HepG2 (cell line): ENCODE data around the gene CHPF. TPM values are rescaled to one million over a fixed set of nuclear protein-coding genes. Genes with fewer than 3 reads are reported as not detected.

Experiments used
- FOXA3 ChIP-seq: IDR thresholded peaks from 2 replicates; pipeline ENCODE4 v1.6.1; 2016; ENCODE audit warnings: missing genetic modification reagents, missing compliant biosample characterization
- FOXP1 ChIP-seq, 2 experiments: fragments of 450-650 bp in 1 of 2; IDR thresholded peaks; 2 replicates each; pipeline ENCODE4 v1.6.1; 2017 to 2018; ENCODE audit warnings: antibody characterized with exemption in 1 of 2
- KLF9 ChIP-seq: IDR thresholded peaks from 2 replicates; pipeline ENCODE4 v1.6.1; 2016; ENCODE audit warnings: low read depth
- MED13 ChIP-seq: sonication (generic); formaldehyde crosslinking; IDR thresholded peaks from 2 replicates; pipeline ENCODE4 v1.5.0; 2020; ENCODE audit warnings: missing genetic modification reagents
- MLLT10 ChIP-seq: sonication (generic); formaldehyde crosslinking; IDR thresholded peaks from 2 replicates; pipeline ENCODE4 v1.4.0; 2020; ENCODE audit warnings: missing genetic modification reagents
- MYC ChIP-seq: sonication (generic); formaldehyde crosslinking; IDR thresholded peaks from 2 replicates; pipeline ENCODE4 v1.9.0; 2021; ENCODE audit warnings: missing genetic modification reagents, borderline replicate concordance
- NAIF1 ChIP-seq: sonication (generic); formaldehyde crosslinking; IDR thresholded peaks from 2 replicates; pipeline ENCODE4 v1.5.0; 2020; ENCODE audit warnings: mild to moderate bottlenecking, missing genetic modification reagents, borderline replicate concordance
- TEAD3 ChIP-seq: optimal IDR thresholded peaks from 2 replicates; pipeline ENCODE3; 2016; ENCODE audit warnings: borderline replicate concordance
- ZNF30 ChIP-seq: sonication (generic); formaldehyde crosslinking; IDR thresholded peaks from 2 replicates; pipeline ENCODE4 v1.5.0; 2020; ENCODE audit warnings: mild to moderate bottlenecking, missing genetic modification reagents
- ZNF501 ChIP-seq: sonication (generic); formaldehyde crosslinking; IDR thresholded peaks from 2 replicates; pipeline ENCODE4 v1.5.1; 2020; ENCODE audit warnings: mild to moderate bottlenecking, moderate library complexity, missing genetic modification reagents
- ZNF556 ChIP-seq: sonication (generic); formaldehyde crosslinking; IDR thresholded peaks from 2 replicates; pipeline ENCODE4 v1.4.0; 2020; ENCODE audit warnings: mild to moderate bottlenecking, missing genetic modification reagents, borderline replicate concordance
- polyA plus RNA-seq, 8 experiments: library from polyadenylated mRNA; depleted of rRNA in 3 of 8; stranded (reverse) in 7 of 8; unstranded in 1 of 8; fragments of >200 nt; fragmentation: Illumina TruSeq in 4 of 8; extraction: Trizol in 4 of 8; gene quantifications; 2 replicates each; pipeline versions ENCODE4 v1.2.1 to v1.2.3, GENCODE V29; 2011 to 2016; ENCODE audit warnings: low read depth in 4 of 8, missing spikeins in 1 of 8, mixed read lengths in 1 of 8; ENCODE audit not compliant: insufficient read depth in 1 of 8
- total RNA-seq, 5 experiments: library from RNA; depleted of rRNA; stranded (reverse); fragments of >200 nt; fragmentation: Illumina TruSeq; extraction: Trizol; gene quantifications; 2 replicates each; pipeline ENCODE4 v1.2.3, GENCODE V29; 2016; ENCODE audit warnings: low read depth in 1 of 5
- TF ChIP-seq, protein P1 (sequence below): sonication (generic); formaldehyde crosslinking; IDR thresholded peaks from 2 replicates; pipeline ENCODE4 v1.4.0; 2020; ENCODE audit warnings: mild to moderate bottlenecking, missing genetic modification reagents
- TF ChIP-seq, protein P2 (sequence below): sonication (generic); formaldehyde crosslinking; IDR thresholded peaks from 2 replicates; pipeline ENCODE4 v1.9.0; 2021; ENCODE audit warnings: missing genetic modification reagents, borderline replicate concordance
- TF ChIP-seq, protein P3 (sequence below): IDR thresholded peaks from 2 replicates; pipeline ENCODE4 v1.6.1; 2016; ENCODE audit warnings: low read depth, borderline replicate concordance
- TF ChIP-seq, protein P4 (sequence below): sonication (generic); formaldehyde crosslinking; IDR thresholded peaks from 2 replicates; pipeline ENCODE4 v1.8.1; 2023; ENCODE audit warnings: mild to moderate bottlenecking, missing genetic modification reagents
- TF ChIP-seq, protein P5 (sequence below): sonication (generic); formaldehyde crosslinking; IDR thresholded peaks from 2 replicates; pipeline ENCODE4 v1.8.1; 2022; ENCODE audit warnings: low read depth, mild to moderate bottlenecking, missing genetic modification reagents

The CHPF gene
- total and polyA plus RNA-seq, 2 of the 13 experiments (the other 11 are each of a cell fraction or from before 2014, with no cell fraction given): 79.6 to 111 TPM

DNA sequence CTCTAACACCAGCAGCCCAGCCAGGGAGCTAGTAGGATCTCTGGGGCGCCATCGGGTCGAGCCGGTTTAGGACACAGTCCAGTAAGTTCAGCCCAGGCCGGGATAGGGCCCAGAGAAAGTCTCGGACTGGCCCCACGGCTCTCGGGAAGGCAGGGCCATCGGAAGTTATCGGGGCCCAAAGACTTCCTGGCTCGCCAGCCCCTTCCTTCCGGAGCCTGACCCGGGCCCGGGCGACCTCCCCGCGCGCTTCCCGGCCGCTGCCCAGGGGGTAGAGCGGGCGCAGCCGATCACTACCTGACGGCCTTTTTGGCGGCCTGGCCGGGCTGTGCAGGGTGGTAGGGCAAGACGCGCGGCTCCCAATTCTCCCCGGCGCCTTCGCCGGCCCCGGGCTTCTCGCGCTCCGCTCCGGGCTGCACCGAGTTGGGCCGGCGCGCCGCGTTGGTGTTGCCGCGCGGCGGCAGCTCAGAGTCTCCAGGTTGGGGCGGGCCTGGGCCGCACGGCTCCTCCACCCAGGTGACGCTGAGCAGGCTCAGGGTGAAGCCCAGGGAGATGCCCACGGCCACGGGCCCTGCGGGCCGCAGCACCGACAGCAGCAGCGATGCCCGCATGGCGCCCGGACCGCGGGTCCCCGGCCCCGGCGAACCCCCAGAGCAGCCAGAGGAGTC is 546 bp downstream of the CHPF start (continued):
- TF ChIP-seq, protein P1, sequence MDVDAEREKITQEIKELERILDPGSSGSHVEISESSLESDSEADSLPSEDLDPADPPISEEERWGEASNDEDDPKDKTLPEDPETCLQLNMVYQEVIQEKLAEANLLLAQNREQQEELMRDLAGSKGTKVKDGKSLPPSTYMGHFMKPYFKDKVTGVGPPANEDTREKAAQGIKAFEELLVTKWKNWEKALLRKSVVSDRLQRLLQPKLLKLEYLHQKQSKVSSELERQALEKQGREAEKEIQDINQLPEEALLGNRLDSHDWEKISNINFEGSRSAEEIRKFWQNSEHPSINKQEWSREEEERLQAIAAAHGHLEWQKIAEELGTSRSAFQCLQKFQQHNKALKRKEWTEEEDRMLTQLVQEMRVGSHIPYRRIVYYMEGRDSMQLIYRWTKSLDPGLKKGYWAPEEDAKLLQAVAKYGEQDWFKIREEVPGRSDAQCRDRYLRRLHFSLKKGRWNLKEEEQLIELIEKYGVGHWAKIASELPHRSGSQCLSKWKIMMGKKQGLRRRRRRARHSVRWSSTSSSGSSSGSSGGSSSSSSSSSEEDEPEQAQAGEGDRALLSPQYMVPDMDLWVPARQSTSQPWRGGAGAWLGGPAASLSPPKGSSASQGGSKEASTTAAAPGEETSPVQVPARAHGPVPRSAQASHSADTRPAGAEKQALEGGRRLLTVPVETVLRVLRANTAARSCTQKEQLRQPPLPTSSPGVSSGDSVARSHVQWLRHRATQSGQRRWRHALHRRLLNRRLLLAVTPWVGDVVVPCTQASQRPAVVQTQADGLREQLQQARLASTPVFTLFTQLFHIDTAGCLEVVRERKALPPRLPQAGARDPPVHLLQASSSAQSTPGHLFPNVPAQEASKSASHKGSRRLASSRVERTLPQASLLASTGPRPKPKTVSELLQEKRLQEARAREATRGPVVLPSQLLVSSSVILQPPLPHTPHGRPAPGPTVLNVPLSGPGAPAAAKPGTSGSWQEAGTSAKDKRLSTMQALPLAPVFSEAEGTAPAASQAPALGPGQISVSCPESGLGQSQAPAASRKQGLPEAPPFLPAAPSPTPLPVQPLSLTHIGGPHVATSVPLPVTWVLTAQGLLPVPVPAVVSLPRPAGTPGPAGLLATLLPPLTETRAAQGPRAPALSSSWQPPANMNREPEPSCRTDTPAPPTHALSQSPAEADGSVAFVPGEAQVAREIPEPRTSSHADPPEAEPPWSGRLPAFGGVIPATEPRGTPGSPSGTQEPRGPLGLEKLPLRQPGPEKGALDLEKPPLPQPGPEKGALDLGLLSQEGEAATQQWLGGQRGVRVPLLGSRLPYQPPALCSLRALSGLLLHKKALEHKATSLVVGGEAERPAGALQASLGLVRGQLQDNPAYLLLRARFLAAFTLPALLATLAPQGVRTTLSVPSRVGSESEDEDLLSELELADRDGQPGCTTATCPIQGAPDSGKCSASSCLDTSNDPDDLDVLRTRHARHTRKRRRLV (CRISPR knock-in tag): no peak
- TF ChIP-seq ZNF30 (CRISPR knock-in tag) (no peak), FOXP1 (IDR thresholded peaks at IDR 0.05) (no peak), FOXP1 (CRISPR knock-in tag; IDR thresholded peaks at IDR 0.05) (no peak), MYC (CRISPR knock-in tag) (peak; percentile 55; the same call in 1 of the 2 replicates), ZNF556 (no peak; the same call in 1 of the 2 replicates), MED13 (no peak), FOXA3 (0 out of 2 replicates have a peak, but pooled peaks have one; percentile 3), NAIF1 (CRISPR knock-in tag) (no peak), TEAD3 (CRISPR knock-in tag) (peak; percentile 55), ZNF501 (CRISPR knock-in tag) (no peak; the same call in 1 of the 2 replicates), MLLT10 (CRISPR knock-in tag) (no peak), KLF9 (CRISPR knock-in tag) (no peak)
- TF ChIP-seq, protein P2, sequence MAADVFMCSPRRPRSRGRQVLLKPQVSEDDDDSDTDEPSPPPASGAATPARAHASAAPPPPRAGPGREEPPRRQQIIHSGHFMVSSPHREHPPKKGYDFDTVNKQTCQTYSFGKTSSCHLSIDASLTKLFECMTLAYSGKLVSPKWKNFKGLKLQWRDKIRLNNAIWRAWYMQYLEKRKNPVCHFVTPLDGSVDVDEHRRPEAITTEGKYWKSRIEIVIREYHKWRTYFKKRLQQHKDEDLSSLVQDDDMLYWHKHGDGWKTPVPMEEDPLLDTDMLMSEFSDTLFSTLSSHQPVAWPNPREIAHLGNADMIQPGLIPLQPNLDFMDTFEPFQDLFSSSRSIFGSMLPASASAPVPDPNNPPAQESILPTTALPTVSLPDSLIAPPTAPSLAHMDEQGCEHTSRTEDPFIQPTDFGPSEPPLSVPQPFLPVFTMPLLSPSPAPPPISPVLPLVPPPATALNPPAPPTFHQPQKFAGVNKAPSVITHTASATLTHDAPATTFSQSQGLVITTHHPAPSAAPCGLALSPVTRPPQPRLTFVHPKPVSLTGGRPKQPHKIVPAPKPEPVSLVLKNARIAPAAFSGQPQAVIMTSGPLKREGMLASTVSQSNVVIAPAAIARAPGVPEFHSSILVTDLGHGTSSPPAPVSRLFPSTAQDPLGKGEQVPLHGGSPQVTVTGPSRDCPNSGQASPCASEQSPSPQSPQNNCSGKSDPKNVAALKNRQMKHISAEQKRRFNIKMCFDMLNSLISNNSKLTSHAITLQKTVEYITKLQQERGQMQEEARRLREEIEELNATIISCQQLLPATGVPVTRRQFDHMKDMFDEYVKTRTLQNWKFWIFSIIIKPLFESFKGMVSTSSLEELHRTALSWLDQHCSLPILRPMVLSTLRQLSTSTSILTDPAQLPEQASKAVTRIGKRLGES (CRISPR knock-in tag): no peak
- TF ChIP-seq, protein P3, sequence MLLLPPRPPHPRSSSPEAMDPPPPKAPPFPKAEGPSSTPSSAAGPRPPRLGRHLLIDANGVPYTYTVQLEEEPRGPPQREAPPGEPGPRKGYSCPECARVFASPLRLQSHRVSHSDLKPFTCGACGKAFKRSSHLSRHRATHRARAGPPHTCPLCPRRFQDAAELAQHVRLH: no peak
- TF ChIP-seq, protein P4, sequence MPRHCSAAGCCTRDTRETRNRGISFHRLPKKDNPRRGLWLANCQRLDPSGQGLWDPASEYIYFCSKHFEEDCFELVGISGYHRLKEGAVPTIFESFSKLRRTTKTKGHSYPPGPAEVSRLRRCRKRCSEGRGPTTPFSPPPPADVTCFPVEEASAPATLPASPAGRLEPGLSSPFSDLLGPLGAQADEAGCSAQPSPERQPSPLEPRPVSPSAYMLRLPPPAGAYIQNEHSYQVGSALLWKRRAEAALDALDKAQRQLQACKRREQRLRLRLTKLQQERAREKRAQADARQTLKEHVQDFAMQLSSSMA (CRISPR knock-in tag): no peak
- TF ChIP-seq, protein P5, sequence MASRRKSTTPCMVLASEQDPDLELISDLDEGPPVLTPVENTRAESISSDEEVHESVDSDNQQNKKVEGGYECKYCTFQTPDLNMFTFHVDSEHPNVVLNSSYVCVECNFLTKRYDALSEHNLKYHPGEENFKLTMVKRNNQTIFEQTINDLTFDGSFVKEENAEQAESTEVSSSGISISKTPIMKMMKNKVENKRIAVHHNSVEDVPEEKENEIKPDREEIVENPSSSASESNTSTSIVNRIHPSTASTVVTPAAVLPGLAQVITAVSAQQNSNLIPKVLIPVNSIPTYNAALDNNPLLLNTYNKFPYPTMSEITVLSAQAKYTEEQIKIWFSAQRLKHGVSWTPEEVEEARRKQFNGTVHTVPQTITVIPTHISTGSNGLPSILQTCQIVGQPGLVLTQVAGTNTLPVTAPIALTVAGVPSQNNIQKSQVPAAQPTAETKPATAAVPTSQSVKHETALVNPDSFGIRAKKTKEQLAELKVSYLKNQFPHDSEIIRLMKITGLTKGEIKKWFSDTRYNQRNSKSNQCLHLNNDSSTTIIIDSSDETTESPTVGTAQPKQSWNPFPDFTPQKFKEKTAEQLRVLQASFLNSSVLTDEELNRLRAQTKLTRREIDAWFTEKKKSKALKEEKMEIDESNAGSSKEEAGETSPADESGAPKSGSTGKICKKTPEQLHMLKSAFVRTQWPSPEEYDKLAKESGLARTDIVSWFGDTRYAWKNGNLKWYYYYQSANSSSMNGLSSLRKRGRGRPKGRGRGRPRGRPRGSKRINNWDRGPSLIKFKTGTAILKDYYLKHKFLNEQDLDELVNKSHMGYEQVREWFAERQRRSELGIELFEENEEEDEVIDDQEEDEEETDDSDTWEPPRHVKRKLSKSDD: no peak
